ENCODE results near the gene CASZ1. TPM values are rescaled to one million over a fixed set of nuclear protein-coding genes. Genes with fewer than 3 reads are reported as not detected.

The CASZ1 gene
- total and polyA plus RNA-seq, 9 of the 15 experiments (the other 6 are each of a cell fraction or from before 2014, with no cell fraction given): 0.01 to 4.0 (median 0.76) TPM; not detected in 1

DNA sequence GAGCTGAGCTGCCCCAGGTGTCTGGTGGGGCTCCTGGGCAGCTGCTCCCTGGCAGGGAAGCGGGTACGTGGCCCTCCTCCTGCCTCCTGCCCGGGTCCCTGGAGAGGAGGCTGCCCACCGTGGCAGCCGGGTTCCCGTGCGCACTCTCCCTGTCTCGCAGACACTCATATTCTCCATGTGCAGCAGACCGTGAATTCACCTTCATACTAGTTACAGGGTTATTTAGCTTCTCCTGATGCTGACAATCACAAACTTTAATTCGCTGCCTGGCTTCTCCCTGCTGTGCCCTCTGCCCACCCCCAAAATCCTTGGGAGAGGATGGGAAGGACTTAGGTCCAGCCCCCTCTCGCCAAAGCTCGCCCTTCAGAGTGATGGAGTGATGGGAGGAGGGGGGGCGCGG lies 95.3 kb downstream of the CASZ1 start:
- no peak overlapping the region for H3K9ac ChIP-seq (ENCODE audit: insufficient read depth in 1 of 2, low read depth in 2 of 2, low read length in 2 of 2)
- H2AFZ ChIP-seq (ENCODE audit: low read depth, low read length): no peak overlapping the region
- peaks cover 57% of the 10 kb centered on the region for H4K20me1 ChIP-seq (replicated peaks; ENCODE audit: control insufficient read depth, insufficient read depth, low read length)
- WGBS (ENCODE audit: insufficient coverage, low coverage, missing lambda C conversion rate): 4% methylated on average over 14 of the region's 14 CpGs
- ChIA-PET CTCF (ENCODE audit: low intra/inter-chr PET ratio) (no interaction called here), POLR2A (interaction anchor here (0.6 to 1.4 kb wide), 7 partner anchors 10 to 1207 kb away, joined by 3 to 5 read pairs (median 3); no protein-coding TSS in a partner anchor)
- H3K4me3 ChIP-seq: no peak overlapping the region
- no peaks in the 10 kb centered on the region for H3K9me1 ChIP-seq (ENCODE audit: control insufficient read depth, insufficient read depth, low read length)
- no peaks in the 10 kb centered on the region for H3K79me2 ChIP-seq (ENCODE audit: control insufficient read depth, insufficient read depth, low read length)
- H3K4me1 ChIP-seq (replicated peaks in 1 of 2; ENCODE audit: control insufficient read depth in 2 of 2, insufficient read depth in 2 of 2, low read length in 2 of 2): peaks cover 2 to 41% of the 10 kb centered on the region in 2 experiments; a peak in 2 of 5 replicates
- DNase-seq (ENCODE audit: extremely low read depth in 1 of 4, low spot score in 3 of 4): no peak
- H3K4me2 ChIP-seq (ENCODE audit: insufficient read depth, low read length): no peak overlapping the region
- in situ Hi-C loops (cut with MboI): no loop called here
- H3K9me3 ChIP-seq (replicated peaks; ENCODE audit: control insufficient read depth, insufficient read depth, low read depth, low read length): no peaks in the 10 kb centered on the region
- no peak for ATAC-seq
- BruUV-seq (replicated peaks): no TSS peak
- no peaks in the 10 kb centered on the region for H3K36me3 ChIP-seq (ENCODE audit: control insufficient read depth, insufficient read depth, low read length)
- intact Hi-C loops (cut with micrococcal nuclease): no loop called here
- no peak overlapping the region for H3K27ac ChIP-seq (ENCODE audit: extremely low read depth, low read depth, low read length)
- no peak for FAIRE-seq
- H3K27me3 ChIP-seq (ENCODE audit: control insufficient read depth in 2 of 2, insufficient read depth in 2 of 2, low read length in 2 of 2): peaks cover 90 to 94% of the 10 kb centered on the region in 2 experiments
- no peak for TF ChIP-seq SRSF7 (optimal IDR thresholded peaks at IDR 0.05; ENCODE audit: low read depth, low read length)
- no peak for TF ChIP-seq ZNF277 (CRISPR knock-in tag; IDR thresholded peaks at IDR 0.05; ENCODE audit: borderline replicate concordance)
- peak; percentile 28; the same call in 1 of the 2 replicates for TF ChIP-seq VEZF1 (CRISPR knock-in tag; IDR thresholded peaks at IDR 0.05)
- peak; percentile 62; the same call in 1 of the 2 replicates for TF ChIP-seq CTBP1 (IDR thresholded peaks at IDR 0.05; ENCODE audit: borderline replicate concordance)
- TF ChIP-seq ZNF740 (CRISPR knock-in tag; IDR thresholded peaks at IDR 0.05): 0 out of 2 replicates have a peak, but pooled peaks have one; percentile 42
- no peak for TF ChIP-seq ZNF740 (tag; IDR thresholded peaks at IDR 0.05)
